SK-N-SH treated with all-trans-retinoic acid at 6 μM for 48 hours (cell line): Measurements from ENCODE around the gene PDIK1L.

Experiments
- ATAC-seq: fragments of 200-7000 bp; cut with Tn5 transposase; 3 replicates; pipeline ENCODE4 v1.9.1; 2020; ENCODE audit warnings: mild to moderate bottlenecking, moderate library complexity
- ARNTL ChIP-seq: fragments of 450-650 bp; formaldehyde crosslinking; IDR thresholded peaks from 2 replicates; pipeline ENCODE4 v1.5.0; 2020; ENCODE audit warnings: low read depth, mild to moderate bottlenecking, moderate library complexity, borderline replicate concordance
- BACH2 ChIP-seq: fragments of 250-450 bp; sonication (Bioruptor Pico); IDR thresholded peaks from 2 replicates; pipeline ENCODE4 v1.9.0; 2021; ENCODE audit warnings: mild to moderate bottlenecking, borderline replicate concordance
- CSDC2 ChIP-seq: fragments of 250-450 bp; sonication (Bioruptor Pico); IDR thresholded peaks from 2 replicates; pipeline ENCODE4 v1.5.0; 2020; ENCODE audit warnings: mild to moderate bottlenecking, moderate library complexity
- ESRRG ChIP-seq: fragments of 250-450 bp; sonication (Bioruptor Pico); IDR thresholded peaks from 2 replicates; pipeline ENCODE4 v1.6.1; 2021; ENCODE audit warnings: mild to moderate bottlenecking
- GLIS3 ChIP-seq: fragments of 250-450 bp; sonication (Bioruptor Pico); IDR thresholded peaks from 2 replicates; pipeline ENCODE4 v1.5.0; 2020; ENCODE audit warnings: mild to moderate bottlenecking, moderate library complexity
- ISL1 ChIP-seq: fragments of 250-450 bp; sonication (Bioruptor Pico); IDR thresholded peaks from 2 replicates; pipeline ENCODE4 v2.1.2; 2022; ENCODE audit warnings: mild to moderate bottlenecking, moderate library complexity
- OSR1 ChIP-seq: fragments of 250-450 bp; sonication (Bioruptor Pico); IDR thresholded peaks from 2 replicates; pipeline ENCODE4 v1.8.0; 2022; ENCODE audit warnings: moderate library complexity, mild to moderate bottlenecking, inconsistent platforms
- PPARA ChIP-seq: fragments of 250-450 bp; sonication (Bioruptor Pico); IDR thresholded peaks from 2 replicates; pipeline ENCODE4 v1.5.0; 2020; ENCODE audit warnings: mild to moderate bottlenecking, borderline replicate concordance
- RARB ChIP-seq: fragments of 250-450 bp; sonication (Bioruptor Pico); IDR thresholded peaks from 2 replicates; pipeline ENCODE4 v1.8.0; 2021; ENCODE audit warnings: mild to moderate bottlenecking, moderate library complexity
- SNAI2 ChIP-seq: fragments of 250-450 bp; sonication (Bioruptor Pico); IDR thresholded peaks from 2 replicates; pipeline ENCODE4 v1.5.0; 2020; ENCODE audit warnings: mild to moderate bottlenecking, moderate library complexity
- TCF4 ChIP-seq: fragments of 250-450 bp; sonication (Bioruptor Pico); IDR thresholded peaks from 2 replicates; pipeline ENCODE4 v1.8.0; 2021; ENCODE audit warnings: mild to moderate bottlenecking, moderate library complexity, borderline replicate concordance
- TOX ChIP-seq: fragments of 250-450 bp; sonication (Bioruptor Pico); IDR thresholded peaks from 2 replicates; pipeline ENCODE4 v1.8.0; 2021; ENCODE audit warnings: mild to moderate bottlenecking, moderate library complexity, borderline replicate concordance
- ZC3H10 ChIP-seq: fragments of 250-450 bp; sonication (Bioruptor Pico); IDR thresholded peaks from 2 replicates; pipeline ENCODE4 v1.5.1; 2021; ENCODE audit warnings: mild to moderate bottlenecking, moderate library complexity
- ZFP3 ChIP-seq: fragments of 250-450 bp; sonication (Bioruptor Pico); IDR thresholded peaks from 2 replicates; pipeline ENCODE4 v1.5.0; 2020; ENCODE audit warnings: mild to moderate bottlenecking, moderate library complexity
- ZFP30 ChIP-seq: fragments of 450-650 bp; formaldehyde crosslinking; IDR thresholded peaks from 2 replicates; pipeline ENCODE4 v1.5.0; 2022; ENCODE audit warnings: mild to moderate bottlenecking, moderate library complexity
- ZNF8 ChIP-seq: fragments of 450-650 bp; formaldehyde crosslinking; IDR thresholded peaks from 2 replicates; pipeline ENCODE4 v1.5.0; 2020; ENCODE audit warnings: mild to moderate bottlenecking, moderate library complexity
- TF ChIP-seq, protein P1 (sequence below): fragments of 250-450 bp; sonication (Bioruptor Pico); IDR thresholded peaks from 2 replicates; pipeline ENCODE4 v1.5.1; 2021; ENCODE audit warnings: mild to moderate bottlenecking, moderate library complexity
- TF ChIP-seq, protein P2 (sequence below): fragments of 250-450 bp; sonication (Bioruptor Pico); IDR thresholded peaks from 2 replicates; pipeline ENCODE4 v1.5.0; 2020; ENCODE audit warnings: mild to moderate bottlenecking, moderate library complexity
- TF ChIP-seq, protein P3 (sequence below): fragments of 250-450 bp; sonication (Bioruptor Pico); IDR thresholded peaks from 2 replicates; pipeline ENCODE4 v1.8.0; 2020; ENCODE audit warnings: mild to moderate bottlenecking, moderate library complexity, borderline replicate concordance
- TF ChIP-seq, protein P4 (sequence below): fragments of 250-450 bp; sonication (Bioruptor Pico); IDR thresholded peaks from 2 replicates; pipeline ENCODE4 v1.8.0; 2021; ENCODE audit warnings: low read depth, mild to moderate bottlenecking, moderate library complexity, borderline replicate concordance
- TF ChIP-seq, protein P5 (sequence below): fragments of 250-450 bp; sonication (Bioruptor Pico); IDR thresholded peaks from 2 replicates; pipeline ENCODE4 v1.5.1; 2020; ENCODE audit warnings: low read depth, mild to moderate bottlenecking, moderate library complexity

Gene PDIK1L

DNA sequence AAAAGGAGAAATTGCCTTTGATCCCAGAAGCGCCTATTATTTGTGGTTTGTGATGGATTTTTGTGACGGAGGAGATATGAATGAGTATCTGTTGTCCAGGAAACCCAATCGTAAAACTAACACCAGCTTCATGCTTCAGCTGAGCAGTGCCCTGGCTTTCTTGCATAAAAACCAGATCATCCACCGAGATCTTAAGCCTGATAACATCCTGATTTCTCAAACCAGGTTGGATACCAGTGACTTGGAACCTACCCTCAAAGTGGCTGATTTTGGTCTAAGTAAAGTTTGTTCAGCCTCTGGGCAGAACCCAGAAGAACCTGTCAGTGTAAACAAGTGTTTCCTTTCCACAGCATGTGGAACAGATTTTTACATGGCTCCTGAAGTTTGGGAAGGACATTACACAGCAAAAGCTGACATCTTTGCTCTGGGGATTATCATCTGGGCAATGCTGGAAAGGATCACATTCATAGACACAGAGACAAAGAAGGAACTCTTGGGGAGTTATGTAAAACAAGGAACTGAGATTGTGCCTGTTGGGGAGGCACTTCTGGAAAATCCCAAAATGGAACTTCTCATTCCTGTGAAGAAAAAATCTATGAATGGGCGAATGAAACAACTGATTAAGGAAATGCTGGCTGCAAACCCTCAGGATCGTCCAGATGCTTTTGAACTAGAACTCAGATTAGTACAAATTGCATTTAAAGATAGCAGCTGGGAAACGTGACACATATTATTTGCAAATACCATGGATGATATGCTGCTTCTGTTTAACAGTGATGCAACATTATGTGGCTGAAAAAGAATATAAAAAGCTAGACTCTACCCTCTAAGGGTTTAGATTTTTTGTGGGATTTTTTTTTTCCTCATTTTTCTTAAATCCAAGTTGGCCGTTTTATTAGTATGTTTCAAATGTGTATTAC lies 10.5 kb downstream of the PDIK1L start:
- ATAC-seq, result peak; percentile 63
- peak; percentile 22; the same call in 1 of the 2 replicates for TF ChIP-seq TCF4 (CRISPR knock-in tag)
- TF ChIP-seq TOX (CRISPR knock-in tag), result no peak
- TF ChIP-seq, all 23 proteins: peak for 1

DNA sequence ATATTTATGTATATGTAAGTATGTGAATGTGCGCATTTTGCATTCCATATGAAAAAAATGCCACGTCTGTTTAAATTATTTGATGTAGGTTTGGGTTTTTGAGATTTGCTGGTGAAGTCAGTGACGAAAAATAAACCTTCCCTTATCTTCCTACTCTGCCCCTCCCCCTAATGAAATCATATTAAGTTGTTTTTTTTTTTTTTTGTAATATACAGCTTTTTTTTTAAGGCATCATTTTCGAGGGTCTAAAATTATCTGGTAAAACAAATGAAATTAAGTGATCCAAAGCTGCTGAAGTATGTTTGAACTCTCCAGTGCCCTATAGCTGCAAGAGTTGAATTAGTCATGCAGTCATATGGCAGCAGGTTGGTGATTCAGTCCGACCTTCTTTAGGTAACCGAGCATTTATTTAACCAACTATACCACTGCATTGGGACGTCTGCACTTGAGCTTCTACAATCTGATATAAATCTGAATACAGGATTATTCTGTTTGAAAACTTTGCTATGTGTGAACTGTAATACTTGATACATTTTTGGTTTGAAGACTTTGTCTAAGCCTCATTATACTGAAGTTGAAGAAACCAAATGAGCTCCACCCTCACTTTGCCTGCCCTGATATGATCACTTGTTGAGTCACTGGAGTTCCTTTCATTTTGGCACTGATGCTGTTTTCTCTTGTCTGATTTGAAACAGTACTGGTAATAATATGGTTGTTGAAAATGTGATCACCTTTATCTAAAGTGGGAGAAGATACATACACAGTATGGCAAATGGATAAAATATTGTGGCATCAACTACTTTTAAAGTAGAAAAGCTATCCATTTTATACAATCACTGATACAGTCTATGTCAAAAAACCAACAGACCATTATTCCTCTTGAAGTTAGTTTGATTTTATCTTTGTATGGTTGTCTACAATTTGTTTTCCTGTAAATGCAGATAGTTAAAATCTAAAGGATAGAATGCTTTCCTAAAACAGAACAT lies 11.7 kb downstream of the PDIK1L start:
- peak; percentile 78 for ATAC-seq
- TF ChIP-seq ZFP3 (CRISPR knock-in tag) (no peak), ZC3H10 (no peak), PPARA (no peak), OSR1 (CRISPR knock-in tag) (no peak), CSDC2 (no peak), ESRRG (CRISPR knock-in tag) (no peak), BACH2 (CRISPR knock-in tag) (no peak), GLIS3 (CRISPR knock-in tag) (no peak), ISL1 (CRISPR knock-in tag) (no peak)
- TF ChIP-seq, protein P1, sequence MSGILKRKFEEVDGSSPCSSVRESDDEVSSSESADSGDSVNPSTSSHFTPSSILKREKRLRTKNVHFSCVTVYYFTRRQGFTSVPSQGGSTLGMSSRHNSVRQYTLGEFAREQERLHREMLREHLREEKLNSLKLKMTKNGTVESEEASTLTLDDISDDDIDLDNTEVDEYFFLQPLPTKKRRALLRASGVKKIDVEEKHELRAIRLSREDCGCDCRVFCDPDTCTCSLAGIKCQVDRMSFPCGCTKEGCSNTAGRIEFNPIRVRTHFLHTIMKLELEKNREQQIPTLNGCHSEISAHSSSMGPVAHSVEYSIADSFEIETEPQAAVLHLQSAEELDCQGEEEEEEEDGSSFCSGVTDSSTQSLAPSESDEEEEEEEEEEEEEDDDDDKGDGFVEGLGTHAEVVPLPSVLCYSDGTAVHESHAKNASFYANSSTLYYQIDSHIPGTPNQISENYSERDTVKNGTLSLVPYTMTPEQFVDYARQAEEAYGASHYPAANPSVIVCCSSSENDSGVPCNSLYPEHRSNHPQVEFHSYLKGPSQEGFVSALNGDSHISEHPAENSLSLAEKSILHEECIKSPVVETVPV (CRISPR knock-in tag), result no peak
- TF ChIP-seq, protein P2, sequence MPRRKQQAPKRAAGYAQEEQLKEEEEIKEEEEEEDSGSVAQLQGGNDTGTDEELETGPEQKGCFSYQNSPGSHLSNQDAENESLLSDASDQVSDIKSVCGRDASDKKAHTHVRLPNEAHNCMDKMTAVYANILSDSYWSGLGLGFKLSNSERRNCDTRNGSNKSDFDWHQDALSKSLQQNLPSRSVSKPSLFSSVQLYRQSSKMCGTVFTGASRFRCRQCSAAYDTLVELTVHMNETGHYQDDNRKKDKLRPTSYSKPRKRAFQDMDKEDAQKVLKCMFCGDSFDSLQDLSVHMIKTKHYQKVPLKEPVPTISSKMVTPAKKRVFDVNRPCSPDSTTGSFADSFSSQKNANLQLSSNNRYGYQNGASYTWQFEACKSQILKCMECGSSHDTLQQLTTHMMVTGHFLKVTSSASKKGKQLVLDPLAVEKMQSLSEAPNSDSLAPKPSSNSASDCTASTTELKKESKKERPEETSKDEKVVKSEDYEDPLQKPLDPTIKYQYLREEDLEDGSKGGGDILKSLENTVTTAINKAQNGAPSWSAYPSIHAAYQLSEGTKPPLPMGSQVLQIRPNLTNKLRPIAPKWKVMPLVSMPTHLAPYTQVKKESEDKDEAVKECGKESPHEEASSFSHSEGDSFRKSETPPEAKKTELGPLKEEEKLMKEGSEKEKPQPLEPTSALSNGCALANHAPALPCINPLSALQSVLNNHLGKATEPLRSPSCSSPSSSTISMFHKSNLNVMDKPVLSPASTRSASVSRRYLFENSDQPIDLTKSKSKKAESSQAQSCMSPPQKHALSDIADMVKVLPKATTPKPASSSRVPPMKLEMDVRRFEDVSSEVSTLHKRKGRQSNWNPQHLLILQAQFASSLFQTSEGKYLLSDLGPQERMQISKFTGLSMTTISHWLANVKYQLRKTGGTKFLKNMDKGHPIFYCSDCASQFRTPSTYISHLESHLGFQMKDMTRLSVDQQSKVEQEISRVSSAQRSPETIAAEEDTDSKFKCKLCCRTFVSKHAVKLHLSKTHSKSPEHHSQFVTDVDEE (CRISPR knock-in tag), result no peak

DNA sequence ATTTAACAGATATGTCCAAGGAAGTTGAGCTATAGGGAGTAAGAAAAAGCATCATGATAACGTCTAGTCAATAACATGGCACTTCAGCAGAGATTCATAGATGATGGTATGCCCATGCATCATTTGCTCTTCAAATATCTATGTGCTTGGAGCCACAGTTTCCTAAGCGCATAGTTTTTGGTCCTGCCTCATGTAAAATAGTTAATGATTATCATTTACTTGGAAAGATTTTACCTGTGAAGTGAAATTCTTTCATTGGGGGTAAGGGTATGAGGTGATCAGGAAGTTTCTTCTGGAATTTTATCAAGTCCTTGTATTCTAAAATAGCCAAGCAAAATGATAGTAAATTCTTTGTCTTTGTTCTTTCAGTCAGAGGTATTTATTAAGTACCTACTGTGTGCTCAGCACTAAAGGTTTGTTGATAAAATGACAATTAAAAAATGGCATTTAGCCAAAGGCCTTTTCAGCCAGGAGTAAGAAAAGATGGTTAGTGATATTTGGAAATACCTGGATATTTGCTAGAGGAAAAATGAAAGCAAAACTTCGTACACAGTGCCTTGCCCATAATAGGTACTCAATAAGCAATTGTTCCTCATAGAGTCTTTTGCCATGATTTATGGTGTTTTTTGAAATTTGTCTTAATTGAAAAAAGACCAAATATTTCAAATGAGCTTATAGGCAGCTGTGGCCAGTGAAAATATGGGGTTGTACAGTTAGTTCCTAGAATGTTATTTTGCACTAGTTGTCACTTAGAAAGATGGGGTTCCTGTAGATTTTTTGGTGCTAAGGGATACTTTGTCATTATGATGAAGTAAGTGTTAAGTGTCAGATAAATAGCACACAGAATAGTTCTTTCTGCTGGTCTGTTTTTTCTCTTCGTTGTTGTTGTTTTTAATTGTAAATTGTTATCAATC lies 13.1 kb downstream of the PDIK1L start:
- ATAC-seq, result no peak
- TF ChIP-seq ZNF8 (CRISPR knock-in tag) (0 out of 2 replicates have a peak, but pooled peaks have one; percentile 10), TOX (CRISPR knock-in tag) (no peak)

DNA sequence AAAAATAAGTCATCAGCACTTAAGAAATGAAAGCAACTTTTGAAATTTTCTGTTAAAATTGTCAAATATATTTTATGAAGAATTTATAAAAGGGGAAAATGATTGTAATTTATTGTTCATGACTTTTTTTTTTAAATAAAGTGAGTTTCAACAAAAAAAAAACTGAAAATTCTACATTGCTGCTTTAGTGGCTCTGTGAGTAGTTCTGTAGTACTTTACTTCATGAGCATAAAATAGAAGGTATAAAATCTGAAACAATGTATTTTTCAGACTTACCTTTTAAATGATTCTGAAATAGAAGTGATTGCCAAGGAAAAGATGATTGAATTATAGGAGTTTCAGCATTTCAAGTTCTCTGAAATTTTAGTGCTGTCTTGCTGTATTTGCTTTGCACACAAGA lies 13.8 kb downstream of the PDIK1L start:
- ATAC-seq, result no peak
- TF ChIP-seq SNAI2 (CRISPR knock-in tag), result no peak
- TF ChIP-seq BACH2 (CRISPR knock-in tag), result no peak
- TF ChIP-seq RARB (CRISPR knock-in tag), result no peak
- no peak for TF ChIP-seq ESRRG (CRISPR knock-in tag)

DNA sequence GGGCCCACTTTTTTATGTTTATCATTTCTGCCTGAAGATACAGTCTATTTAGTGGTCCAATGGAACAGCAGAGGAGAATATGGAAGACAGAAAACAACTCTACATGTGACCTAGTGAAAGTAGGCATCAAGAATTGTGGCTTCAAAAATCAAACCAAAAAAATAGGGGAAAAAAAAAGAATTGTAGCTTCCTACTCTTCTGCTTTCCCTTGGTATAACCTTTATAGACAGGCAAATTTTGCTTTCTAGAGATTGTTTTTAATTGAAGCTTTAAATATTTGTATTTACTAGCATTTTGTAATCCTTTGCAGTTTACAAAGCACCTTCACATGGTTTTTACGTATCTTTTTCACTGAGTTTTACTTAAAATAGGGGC lies 14.3 kb downstream of the PDIK1L start:
- TF ChIP-seq PPARA (no peak), ZC3H10 (no peak), ISL1 (CRISPR knock-in tag) (no peak), GLIS3 (CRISPR knock-in tag) (no peak), ZNF8 (CRISPR knock-in tag) (no peak), ZFP3 (CRISPR knock-in tag) (no peak), SNAI2 (CRISPR knock-in tag) (no peak), TOX (CRISPR knock-in tag) (no peak), ESRRG (CRISPR knock-in tag) (no peak), ZFP30 (no peak), ARNTL (CRISPR knock-in tag) (no peak)
- TF ChIP-seq, protein P3, sequence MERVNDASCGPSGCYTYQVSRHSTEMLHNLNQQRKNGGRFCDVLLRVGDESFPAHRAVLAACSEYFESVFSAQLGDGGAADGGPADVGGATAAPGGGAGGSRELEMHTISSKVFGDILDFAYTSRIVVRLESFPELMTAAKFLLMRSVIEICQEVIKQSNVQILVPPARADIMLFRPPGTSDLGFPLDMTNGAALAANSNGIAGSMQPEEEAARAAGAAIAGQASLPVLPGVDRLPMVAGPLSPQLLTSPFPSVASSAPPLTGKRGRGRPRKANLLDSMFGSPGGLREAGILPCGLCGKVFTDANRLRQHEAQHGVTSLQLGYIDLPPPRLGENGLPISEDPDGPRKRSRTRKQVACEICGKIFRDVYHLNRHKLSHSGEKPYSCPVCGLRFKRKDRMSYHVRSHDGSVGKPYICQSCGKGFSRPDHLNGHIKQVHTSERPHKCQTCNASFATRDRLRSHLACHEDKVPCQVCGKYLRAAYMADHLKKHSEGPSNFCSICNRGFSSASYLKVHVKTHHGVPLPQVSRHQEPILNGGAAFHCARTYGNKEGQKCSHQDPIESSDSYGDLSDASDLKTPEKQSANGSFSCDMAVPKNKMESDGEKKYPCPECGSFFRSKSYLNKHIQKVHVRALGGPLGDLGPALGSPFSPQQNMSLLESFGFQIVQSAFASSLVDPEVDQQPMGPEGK (CRISPR knock-in tag), result no peak
- TF ChIP-seq, protein P4, sequence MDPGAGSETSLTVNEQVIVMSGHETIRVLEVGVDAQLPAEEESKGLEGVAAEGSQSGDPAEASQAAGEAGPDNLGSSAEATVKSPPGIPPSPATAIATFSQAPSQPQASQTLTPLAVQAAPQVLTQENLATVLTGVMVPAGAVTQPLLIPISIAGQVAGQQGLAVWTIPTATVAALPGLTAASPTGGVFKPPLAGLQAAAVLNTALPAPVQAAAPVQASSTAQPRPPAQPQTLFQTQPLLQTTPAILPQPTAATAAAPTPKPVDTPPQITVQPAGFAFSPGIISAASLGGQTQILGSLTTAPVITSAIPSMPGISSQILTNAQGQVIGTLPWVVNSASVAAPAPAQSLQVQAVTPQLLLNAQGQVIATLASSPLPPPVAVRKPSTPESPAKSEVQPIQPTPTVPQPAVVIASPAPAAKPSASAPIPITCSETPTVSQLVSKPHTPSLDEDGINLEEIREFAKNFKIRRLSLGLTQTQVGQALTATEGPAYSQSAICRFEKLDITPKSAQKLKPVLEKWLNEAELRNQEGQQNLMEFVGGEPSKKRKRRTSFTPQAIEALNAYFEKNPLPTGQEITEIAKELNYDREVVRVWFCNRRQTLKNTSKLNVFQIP (CRISPR knock-in tag), result no peak
- TF ChIP-seq, protein P5, sequence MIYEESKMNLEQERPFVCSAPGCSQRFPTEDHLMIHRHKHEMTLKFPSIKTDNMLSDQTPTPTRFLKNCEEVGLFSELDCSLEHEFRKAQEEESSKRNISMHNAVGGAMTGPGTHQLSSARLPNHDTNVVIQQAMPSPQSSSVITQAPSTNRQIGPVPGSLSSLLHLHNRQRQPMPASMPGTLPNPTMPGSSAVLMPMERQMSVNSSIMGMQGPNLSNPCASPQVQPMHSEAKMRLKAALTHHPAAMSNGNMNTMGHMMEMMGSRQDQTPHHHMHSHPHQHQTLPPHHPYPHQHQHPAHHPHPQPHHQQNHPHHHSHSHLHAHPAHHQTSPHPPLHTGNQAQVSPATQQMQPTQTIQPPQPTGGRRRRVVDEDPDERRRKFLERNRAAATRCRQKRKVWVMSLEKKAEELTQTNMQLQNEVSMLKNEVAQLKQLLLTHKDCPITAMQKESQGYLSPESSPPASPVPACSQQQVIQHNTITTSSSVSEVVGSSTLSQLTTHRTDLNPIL, result no peak
- ATAC-seq, result no peak
